GM23338 (cell line): ENCODE results near the gene PKHD1. TPM values are rescaled to one million over a fixed set of nuclear protein-coding genes. Genes with fewer than 3 reads are reported as not detected.

Experiments used
- ATAC-seq: fragments of 200-7000 bp; cut with Tn5 transposase; 3 replicates; pipeline ENCODE4 v1.9.1; 2020
- DNase-seq: peaks from one replicate; pipeline ENCODE4 v3.0.0-alpha.2; 2015; ENCODE audit warnings: low spot score
- H2AFZ ChIP-seq: fragments of 200-600 bp; sonication (generic); 2 replicates; pipeline ENCODE4 v1.8.0; 2016; ENCODE audit warnings: antibody characterized with exemption, mild to moderate bottlenecking, moderate library complexity
- H3F3A ChIP-seq: fragments of 200-600 bp; sonication (generic); replicated peaks from 2 replicates; pipeline ENCODE4 v1.8.0; 2017; ENCODE audit warnings: antibody characterized with exemption, mixed run types, low read depth
- H3K27ac ChIP-seq: fragments of 200-600 bp; sonication (generic); 2 replicates; pipeline ENCODE4 v1.6.1; 2016; ENCODE audit warnings: low read depth
- H3K27me3 ChIP-seq: fragments of 200-600 bp; sonication (generic); 2 replicates; pipeline ENCODE4 v1.8.0; 2016; ENCODE audit warnings: mild to moderate bottlenecking, mixed run types, moderate library complexity; ENCODE audit not compliant: insufficient read depth
- H3K36me3 ChIP-seq: fragments of 200-600 bp; sonication (generic); 2 replicates; pipeline ENCODE4 v1.8.0; 2016; ENCODE audit warnings: mild to moderate bottlenecking; ENCODE audit not compliant: insufficient read depth
- H3K4me1 ChIP-seq: fragments of 200-600 bp; sonication (generic); 2 replicates; pipeline ENCODE4 v1.8.0; 2016; ENCODE audit warnings: mild to moderate bottlenecking, moderate library complexity; ENCODE audit not compliant: insufficient read depth
- H3K4me2 ChIP-seq: fragments of 200-600 bp; sonication (generic); 2 replicates; pipeline ENCODE4 v1.7.1; 2017; ENCODE audit warnings: mixed run types
- H3K4me3 ChIP-seq: fragments of 200-600 bp; sonication (generic); 2 replicates; pipeline ENCODE4 v1.6.1; 2016; ENCODE audit warnings: mixed run types
- H3K79me2 ChIP-seq: fragments of 200-600 bp; sonication (generic); replicated peaks from 2 replicates; pipeline ENCODE4 v1.8.0; 2017; ENCODE audit warnings: mild to moderate bottlenecking; ENCODE audit not compliant: insufficient read depth
- H3K9me2 ChIP-seq: fragments of 200-600 bp; sonication (generic); 2 replicates; pipeline ENCODE4 v1.8.0; 2017; ENCODE audit not compliant: insufficient read depth
- H4K20me1 ChIP-seq: fragments of 200-600 bp; sonication (generic); replicated peaks from 2 replicates; pipeline ENCODE4 v1.8.0; 2017; ENCODE audit warnings: mild to moderate bottlenecking; ENCODE audit not compliant: insufficient read depth
- H3K27ac Mint-ChIP-seq: 2 replicates; pipeline ENCODE4 v1.8.0; 2020; ENCODE audit warnings: inconsistent platforms, mild to moderate bottlenecking, moderate library complexity, mixed read lengths
- H3K27me3 Mint-ChIP-seq: 3 replicates; pipeline ENCODE4 v1.8.0; 2022; ENCODE audit warnings: low read depth, mild to moderate bottlenecking, moderate library complexity, mixed read lengths, inconsistent platforms; ENCODE audit not compliant: insufficient read depth, poor library complexity
- H3K36me3 Mint-ChIP-seq: 3 replicates; pipeline ENCODE4 v1.8.0; 2021; ENCODE audit warnings: low read depth, mild to moderate bottlenecking, inconsistent platforms, moderate library complexity, mixed read lengths
- H3K4me1 Mint-ChIP-seq: 3 replicates; pipeline ENCODE4 v1.8.0; 2020; ENCODE audit warnings: mild to moderate bottlenecking, inconsistent platforms, mixed read lengths
- H3K4me3 Mint-ChIP-seq: 3 replicates; pipeline ENCODE4 v1.8.0; 2021; ENCODE audit warnings: moderate library complexity, mild to moderate bottlenecking, inconsistent platforms, mixed read lengths
- H3K9me3 Mint-ChIP-seq: 3 replicates; pipeline ENCODE4 v1.8.0; 2020; ENCODE audit warnings: moderate library complexity, mild to moderate bottlenecking, inconsistent platforms, mixed read lengths
- CTCF ChIP-seq, 2 experiments: fragments of 200-600 bp in 1 of 2; sonication (generic) in 1 of 2; conservative IDR thresholded peaks; 2 replicates each; pipeline versions ENCODE4 v1.5.1 to v1.6.1; 2016 to 2017; ENCODE audit warnings: antibody characterized with exemption in 2 of 2, low read depth in 2 of 2, mild to moderate bottlenecking in 2 of 2, moderate library complexity in 1 of 2
- EZH2 ChIP-seq: fragments of 200-600 bp; sonication (generic); IDR thresholded peaks from one replicate; pipeline ENCODE4 v1.8.0; 2017; ENCODE audit warnings: antibody characterized with exemption, mild to moderate bottlenecking, low read depth; ENCODE audit not compliant: unreplicated experiment
- JUNB ChIP-seq: IDR thresholded peaks from one replicate; pipeline ENCODE4 v1.6.1; 2016; ENCODE audit warnings: antibody characterized with exemption; ENCODE audit not compliant: unreplicated experiment
- NANOG ChIP-seq: IDR thresholded peaks from 2 replicates; pipeline ENCODE4 v1.6.1; 2016; ENCODE audit warnings: antibody characterized with exemption, borderline replicate concordance
- POLR2AphosphoS5 ChIP-seq: IDR thresholded peaks from 2 replicates; pipeline ENCODE4 v1.6.1; 2016; ENCODE audit warnings: antibody characterized with exemption, low read depth
- REST ChIP-seq: IDR thresholded peaks from one replicate; pipeline ENCODE4 v1.6.1; 2018; ENCODE audit warnings: antibody characterized with exemption; ENCODE audit not compliant: unreplicated experiment
- STAT1 ChIP-seq: IDR thresholded peaks from one replicate; pipeline ENCODE4 v1.6.1; 2016; ENCODE audit warnings: antibody characterized with exemption; ENCODE audit not compliant: unreplicated experiment
- ZNF114 ChIP-seq: fragments of 250-450 bp; sonication (Bioruptor Pico); IDR thresholded peaks from 2 replicates; pipeline ENCODE4 v1.5.0; 2020; ENCODE audit warnings: mild to moderate bottlenecking, moderate library complexity
- ZNF331 ChIP-seq: fragments of 250-450 bp; sonication (Bioruptor Pico); IDR thresholded peaks from 2 replicates; pipeline ENCODE4 v1.5.0; 2020; ENCODE audit warnings: low read depth, mild to moderate bottlenecking, moderate library complexity
- polyA plus RNA-seq: library from polyadenylated mRNA; unstranded; fragments of >200 nt; fragmentation: Nextera tagmentation; extraction: Ambion mirVana; gene quantifications from 2 replicates; pipeline ENCODE4 v1.2.1, GENCODE V29; 2016
- total RNA-seq: library from RNA; depleted of rRNA; stranded (reverse); fragments of >200 nt; shearing (Covaris generic); gene quantifications from 2 replicates; pipeline ENCODE4 v1.2.3, GENCODE V29; 2014

Gene PKHD1
- total and polyA plus RNA-seq, 2 experiments from 2014 or later, result 0.03 to 0.07 TPM

GRCh38 chr6:51855310-51856082 lies 231.9 kb downstream of the PKHD1 start:
- H3K27ac ChIP-seq, result no peak overlapping the region
- no peak overlapping the region for H3K4me3 ChIP-seq
- no peak for TF ChIP-seq EZH2
- TF ChIP-seq CTCF (conservative IDR thresholded peaks at IDR 0.05; ENCODE audit: low read depth in 2 of 2), result peak; percentile 82 to 97
- no peak overlapping the region for H3K4me3 Mint-ChIP-seq
- no peaks in the 10 kb centered on the region for H3K79me2 ChIP-seq
- DNase-seq, result peak; percentile 95
- no peaks in the 10 kb centered on the region for H3K27me3 ChIP-seq
- peak overlapping the region; percentile 19; the same call in 1 of the 2 replicates for H3K4me2 ChIP-seq
- H3K9me2 ChIP-seq, result no peaks in the 10 kb centered on the region
- H4K20me1 ChIP-seq, result no peaks in the 10 kb centered on the region
- H3K36me3 ChIP-seq, result no peaks in the 10 kb centered on the region; the same call in 1 of the 2 replicates
- ATAC-seq, result peak; percentile 97
- peaks cover 14% of the 10 kb centered on the region for H3K4me1 Mint-ChIP-seq
- H2AFZ ChIP-seq, result peak overlapping the region; percentile 20
- peaks cover 22% of the 10 kb centered on the region for H3K9me3 Mint-ChIP-seq
- 0 out of 2 replicates have a peak, but pooled peaks cover 7% of the 10 kb centered on the region for H3K4me1 ChIP-seq
- H3K27ac Mint-ChIP-seq, result no peak overlapping the region; the same call in 1 of the 2 replicates
- H3K36me3 Mint-ChIP-seq, result peaks cover 15% of the 10 kb centered on the region; the same call in 2 of the 3 replicates
- H3F3A ChIP-seq, result no peaks in the 10 kb centered on the region
- H3K27me3 Mint-ChIP-seq, result peaks cover 4% of the 10 kb centered on the region

- DNase-seq (no peak), ATAC-seq (peak; percentile 77)
- no peak for TF ChIP-seq JUNB
- Mint-ChIP-seq H3K4me1 (peaks cover 14% of the 10 kb centered on the region), H3K27me3 (peaks cover 4% of the 10 kb centered on the region), H3K36me3 (peaks cover 15% of the 10 kb centered on the region; the same call in 2 of the 3 replicates), H3K9me3 (peaks cover 22% of the 10 kb centered on the region), H3K27ac (no peak overlapping the region; the same call in 1 of the 2 replicates), H3K4me3 (no peak overlapping the region)
- no peaks in the 10 kb centered on the region for H3K9me2 ChIP-seq
- H3K79me2 ChIP-seq, result no peaks in the 10 kb centered on the region
- no peaks in the 10 kb centered on the region; the same call in 1 of the 2 replicates for H3K36me3 ChIP-seq
- H3F3A ChIP-seq, result no peaks in the 10 kb centered on the region
- no peak overlapping the region for H3K27ac ChIP-seq
- H3K4me1 ChIP-seq, result 0 out of 2 replicates have a peak, but pooled peaks cover 7% of the 10 kb centered on the region
- H3K4me2 ChIP-seq, result no peak overlapping the region
- H2AFZ ChIP-seq, result peak overlapping the region; percentile 20; the same call in 1 of the 2 replicates
- no peaks in the 10 kb centered on the region for H3K27me3 ChIP-seq
- no peaks in the 10 kb centered on the region for H4K20me1 ChIP-seq
- no peak overlapping the region for H3K4me3 ChIP-seq
These were observed 232.5 kb downstream of the PKHD1 start for GRCh38 chr6:51854876-51855275.

GRCh38 chr6:51854347-51854746 lies 233.1 kb downstream of the PKHD1 start:
- Histone ChIP-seq H3K4me2 (no peak overlapping the region), H3K4me1 (0 out of 2 replicates have a peak, but pooled peaks cover 7% of the 10 kb centered on the region), H3K36me3 (no peaks in the 10 kb centered on the region; the same call in 1 of the 2 replicates), H3K27ac (no peak overlapping the region), H3F3A (no peaks in the 10 kb centered on the region), H3K9me2 (0 out of 2 replicates have a peak, but pooled peaks cover 3% of the 10 kb centered on the region), H4K20me1 (no peaks in the 10 kb centered on the region), H3K79me2 (no peaks in the 10 kb centered on the region), H3K27me3 (no peaks in the 10 kb centered on the region), H3K4me3 (no peak overlapping the region), H2AFZ (peak overlapping the region; percentile 20; the same call in 1 of the 2 replicates)
- Mint-ChIP-seq H3K27me3 (peaks cover 4% of the 10 kb centered on the region), H3K27ac (no peak overlapping the region), H3K4me1 (peaks cover 14% of the 10 kb centered on the region), H3K36me3 (peaks cover 15% of the 10 kb centered on the region; the same call in 2 of the 3 replicates), H3K4me3 (no peak overlapping the region), H3K9me3 (peaks cover 22% of the 10 kb centered on the region)
- no peak for DNase-seq
- no peak for ATAC-seq
- no peak for TF ChIP-seq NANOG
- no peak for TF ChIP-seq REST
- TF ChIP-seq CTCF (conservative IDR thresholded peaks at IDR 0.05; ENCODE audit: low read depth in 2 of 2), result no peak
- TF ChIP-seq JUNB, result no peak
- no peak for TF ChIP-seq STAT1
- no peak for TF ChIP-seq ZNF331 (CRISPR knock-in tag)
- no peak for TF ChIP-seq POLR2AphosphoS5
- TF ChIP-seq ZNF114 (CRISPR knock-in tag), result no peak
